ENCODE measurements around the gene CCDC192.

The CCDC192 gene

GRCh38 chr5:127801751-127802476 lies 98.7 kb downstream of the CCDC192 start:
- TF ChIP-seq ZNF274 (IDR thresholded peaks at IDR 0.05; ENCODE audit: low read depth, low read length) = no peak
- no peak for TF ChIP-seq YY1 (IDR thresholded peaks at IDR 0.05; ENCODE audit: insufficient read depth, insufficient read length)
- no peak for TF ChIP-seq SUZ12 (IDR thresholded peaks at IDR 0.05; ENCODE audit: extremely low read depth, insufficient read depth, insufficient read length)

GRCh38 chr5:127802477-127802865 lies 99.3 kb downstream of the CCDC192 start:
- Histone ChIP-seq H3K36me3 (ENCODE audit: insufficient read depth, insufficient read length, low read length) (no peaks in the 10 kb centered on the region), H3K4me1 (ENCODE audit: insufficient read depth, insufficient read length) (no peaks in the 10 kb centered on the region), H3K9me3 (ENCODE audit: insufficient read depth, low read length) (no peaks in the 10 kb centered on the region), H3K9ac (ENCODE audit: insufficient read length, low read depth) (no peak overlapping the region), H3K4me3 (ENCODE audit: insufficient read length, low read depth) (no peak overlapping the region), H3K27me3 (ENCODE audit: insufficient read depth, insufficient read length) (no peaks in the 10 kb centered on the region)
- TF ChIP-seq YY1 (IDR thresholded peaks at IDR 0.05; ENCODE audit: insufficient read depth, insufficient read length) (no peak), ZNF274 (IDR thresholded peaks at IDR 0.05; ENCODE audit: low read depth, low read length) (no peak), SUZ12 (IDR thresholded peaks at IDR 0.05; ENCODE audit: extremely low read depth, insufficient read depth, insufficient read length) (no peak)
- DNase-seq (ENCODE audit: low read depth, low spot score) = no peak

More at GRCh38 chr5:127801751-127802476, 98.7 kb downstream of the CCDC192 start:
- H3K9me3 ChIP-seq (ENCODE audit: insufficient read depth, low read length) = no peaks in the 10 kb centered on the region
- no peaks in the 10 kb centered on the region for H3K4me1 ChIP-seq (ENCODE audit: insufficient read depth, insufficient read length)
- H3K36me3 ChIP-seq (ENCODE audit: insufficient read depth, insufficient read length, low read length) = no peaks in the 10 kb centered on the region
- no peak overlapping the region for H3K4me3 ChIP-seq (ENCODE audit: insufficient read length, low read depth)
- no peaks in the 10 kb centered on the region for H3K27me3 ChIP-seq (ENCODE audit: insufficient read depth, insufficient read length)
- no peak overlapping the region for H3K9ac ChIP-seq (ENCODE audit: insufficient read length, low read depth)
- DNase-seq (ENCODE audit: low read depth, low spot score) = no peak

GRCh38 chr5:127804886-127805426 lies 101.8 kb downstream of the CCDC192 start:
- H3K4me3 ChIP-seq (ENCODE audit: insufficient read length, low read depth) = no peak overlapping the region
- H3K9me3 ChIP-seq (ENCODE audit: insufficient read depth, low read length) = no peaks in the 10 kb centered on the region
- TF ChIP-seq ZNF274 (IDR thresholded peaks at IDR 0.05; ENCODE audit: low read depth, low read length) (no peak), SUZ12 (IDR thresholded peaks at IDR 0.05; ENCODE audit: extremely low read depth, insufficient read depth, insufficient read length) (no peak), YY1 (IDR thresholded peaks at IDR 0.05; ENCODE audit: insufficient read depth, insufficient read length) (no peak)
- H3K9ac ChIP-seq (ENCODE audit: insufficient read length, low read depth) = no peak overlapping the region
- no peak for DNase-seq (ENCODE audit: low read depth, low spot score)
- no peaks in the 10 kb centered on the region for H3K27me3 ChIP-seq (ENCODE audit: insufficient read depth, insufficient read length)
- H3K4me1 ChIP-seq (ENCODE audit: insufficient read depth, insufficient read length) = no peaks in the 10 kb centered on the region
- no peaks in the 10 kb centered on the region for H3K36me3 ChIP-seq (ENCODE audit: insufficient read depth, insufficient read length, low read length)

- H3K36me3 ChIP-seq (ENCODE audit: insufficient read depth, insufficient read length, low read length) = no peaks in the 10 kb centered on the region
- no peaks in the 10 kb centered on the region for H3K27me3 ChIP-seq (ENCODE audit: insufficient read depth, insufficient read length)
- TF ChIP-seq SUZ12 (IDR thresholded peaks at IDR 0.05; ENCODE audit: extremely low read depth, insufficient read depth, insufficient read length) = no peak
- no peak for TF ChIP-seq YY1 (IDR thresholded peaks at IDR 0.05; ENCODE audit: insufficient read depth, insufficient read length)
- no peak for TF ChIP-seq ZNF274 (IDR thresholded peaks at IDR 0.05; ENCODE audit: low read depth, low read length)
- no peak overlapping the region for H3K9ac ChIP-seq (ENCODE audit: insufficient read length, low read depth)
- H3K4me3 ChIP-seq (ENCODE audit: insufficient read length, low read depth) = no peak overlapping the region
- DNase-seq (ENCODE audit: low read depth, low spot score) = no peak
- no peaks in the 10 kb centered on the region for H3K4me1 ChIP-seq (ENCODE audit: insufficient read depth, insufficient read length)
- H3K9me3 ChIP-seq (ENCODE audit: insufficient read depth, low read length) = no peaks in the 10 kb centered on the region
Observed at GRCh38 chr5:127805448-127805847, 102.3 kb downstream of the CCDC192 start.

GRCh38 chr5:127806776-127807175 lies 103.6 kb downstream of the CCDC192 start:
- Histone ChIP-seq H3K9ac (ENCODE audit: insufficient read length, low read depth) (no peak overlapping the region), H3K36me3 (ENCODE audit: insufficient read depth, insufficient read length, low read length) (no peaks in the 10 kb centered on the region), H3K9me3 (ENCODE audit: insufficient read depth, low read length) (no peaks in the 10 kb centered on the region), H3K27me3 (ENCODE audit: insufficient read depth, insufficient read length) (no peaks in the 10 kb centered on the region), H3K4me1 (ENCODE audit: insufficient read depth, insufficient read length) (no peaks in the 10 kb centered on the region), H3K4me3 (ENCODE audit: insufficient read length, low read depth) (no peak overlapping the region)
- no peak for DNase-seq (ENCODE audit: low read depth, low spot score)
- no peak for TF ChIP-seq ZNF274 (IDR thresholded peaks at IDR 0.05; ENCODE audit: low read depth, low read length)
- no peak for TF ChIP-seq YY1 (IDR thresholded peaks at IDR 0.05; ENCODE audit: insufficient read depth, insufficient read length)
- no peak for TF ChIP-seq SUZ12 (IDR thresholded peaks at IDR 0.05; ENCODE audit: extremely low read depth, insufficient read depth, insufficient read length)

GRCh38 chr5:127809533-127809932 lies 106.3 kb downstream of the CCDC192 start:
- Histone ChIP-seq H3K27me3 (ENCODE audit: insufficient read depth, insufficient read length) (no peaks in the 10 kb centered on the region), H3K9ac (ENCODE audit: insufficient read length, low read depth) (no peak overlapping the region)

GRCh38 chr5:127810017-127810416 lies 106.8 kb downstream of the CCDC192 start:
- Histone ChIP-seq H3K9me3 (ENCODE audit: insufficient read depth, low read length) (no peaks in the 10 kb centered on the region), H3K9ac (ENCODE audit: insufficient read length, low read depth) (no peak overlapping the region), H3K4me1 (ENCODE audit: insufficient read depth, insufficient read length) (no peaks in the 10 kb centered on the region), H3K27me3 (ENCODE audit: insufficient read depth, insufficient read length) (no peaks in the 10 kb centered on the region), H3K4me3 (ENCODE audit: insufficient read length, low read depth) (no peak overlapping the region), H3K36me3 (ENCODE audit: insufficient read depth, insufficient read length, low read length) (no peaks in the 10 kb centered on the region)
- TF ChIP-seq YY1 (IDR thresholded peaks at IDR 0.05; ENCODE audit: insufficient read depth, insufficient read length) (no peak), SUZ12 (IDR thresholded peaks at IDR 0.05; ENCODE audit: extremely low read depth, insufficient read depth, insufficient read length) (no peak), ZNF274 (IDR thresholded peaks at IDR 0.05; ENCODE audit: low read depth, low read length) (no peak)
- DNase-seq (ENCODE audit: low read depth, low spot score) = no peak

More at GRCh38 chr5:127809533-127809932, 106.3 kb downstream of the CCDC192 start:
- Histone ChIP-seq H3K4me3 (ENCODE audit: insufficient read length, low read depth) (no peak overlapping the region), H3K4me1 (ENCODE audit: insufficient read depth, insufficient read length) (no peaks in the 10 kb centered on the region), H3K36me3 (ENCODE audit: insufficient read depth, insufficient read length, low read length) (no peaks in the 10 kb centered on the region), H3K9me3 (ENCODE audit: insufficient read depth, low read length) (no peaks in the 10 kb centered on the region)
- no peak for TF ChIP-seq YY1 (IDR thresholded peaks at IDR 0.05; ENCODE audit: insufficient read depth, insufficient read length)
- no peak for TF ChIP-seq ZNF274 (IDR thresholded peaks at IDR 0.05; ENCODE audit: low read depth, low read length)
- no peak for TF ChIP-seq SUZ12 (IDR thresholded peaks at IDR 0.05; ENCODE audit: extremely low read depth, insufficient read depth, insufficient read length)
- no peak for DNase-seq (ENCODE audit: low read depth, low spot score)

Data from NT2/D1 (cell line).